Endothelial cell of umbilical vein (primary cell): ENCODE measurements around the gene TOP3B.

Source experiments
- CTCF ChIP-seq, 2 donors: IDR thresholded peaks; 1 replicate in 1 of 2; 2 replicates in 1 of 2; pipeline ENCODE4 v1.5.1; 2011; ENCODE audit warnings: low read length in 2 of 2, mild to moderate bottlenecking in 2 of 2, moderate library complexity in 2 of 2, control low read depth in 1 of 2, inconsistent platforms in 1 of 2, low read depth in 1 of 2; ENCODE audit not compliant: insufficient read depth in 1 of 2; ENCODE audit errors: extremely low read depth in 1 of 2
- EZH2 ChIP-seq: IDR thresholded peaks from 2 replicates; pipeline ENCODE4 v1.6.1; 2012; ENCODE audit warnings: borderline replicate concordance, low read depth, mild to moderate bottlenecking, moderate library complexity, low read length, inconsistent platforms; ENCODE audit not compliant: severe bottlenecking
- GATA2 ChIP-seq: IDR thresholded peaks from 2 replicates; pipeline ENCODE4 v1.7.0; 2011; ENCODE audit warnings: low read depth, mild to moderate bottlenecking, moderate library complexity, mixed read lengths, low read length; ENCODE audit not compliant: insufficient read length, insufficient read depth
- JUN ChIP-seq: IDR thresholded peaks from 2 replicates; pipeline ENCODE4 v1.6.1; 2011; ENCODE audit warnings: borderline replicate concordance, low read depth; ENCODE audit not compliant: insufficient read length, insufficient read depth
- MYC ChIP-seq: IDR thresholded peaks from one replicate; pipeline ENCODE4 v1.6.1; 2011; ENCODE audit warnings: mild to moderate bottlenecking, low read depth, low read length
- POLR2A ChIP-seq: IDR thresholded peaks from 2 replicates; pipeline ENCODE4 v1.6.1; 2012; ENCODE audit warnings: low read depth, mild to moderate bottlenecking, control low read depth, low read length
- POLR2AphosphoS5 ChIP-seq: IDR thresholded peaks from 2 replicates; pipeline ENCODE4 v1.6.1; 2012; ENCODE audit warnings: low read depth, mild to moderate bottlenecking, control low read depth, low read length, moderate library complexity; ENCODE audit not compliant: insufficient read depth
- TF ChIP-seq, protein P1 (sequence below): IDR thresholded peaks from 2 replicates; pipeline ENCODE4 v1.6.1; 2011; ENCODE audit not compliant: insufficient read depth, insufficient read length

GRCh38 chr22:21963790-21964211 lies 18.8 kb downstream of the TOP3B start:
- TF ChIP-seq, protein P1, sequence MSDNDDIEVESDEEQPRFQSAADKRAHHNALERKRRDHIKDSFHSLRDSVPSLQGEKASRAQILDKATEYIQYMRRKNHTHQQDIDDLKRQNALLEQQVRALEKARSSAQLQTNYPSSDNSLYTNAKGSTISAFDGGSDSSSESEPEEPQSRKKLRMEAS: no peak
- TF ChIP-seq GATA2 (no peak), CTCF (IDR thresholded peaks at IDR 0.05; ENCODE audit: extremely low read depth in 1 of 2, insufficient read depth in 1 of 2, low read depth in 1 of 2, low read length in 2 of 2) (no peak), POLR2AphosphoS5 (no peak), EZH2 (no peak), JUN (no peak), POLR2A (no peak), MYC (no peak)
